ENCODE results near the gene KCNK3.

The KCNK3 gene

DNA sequence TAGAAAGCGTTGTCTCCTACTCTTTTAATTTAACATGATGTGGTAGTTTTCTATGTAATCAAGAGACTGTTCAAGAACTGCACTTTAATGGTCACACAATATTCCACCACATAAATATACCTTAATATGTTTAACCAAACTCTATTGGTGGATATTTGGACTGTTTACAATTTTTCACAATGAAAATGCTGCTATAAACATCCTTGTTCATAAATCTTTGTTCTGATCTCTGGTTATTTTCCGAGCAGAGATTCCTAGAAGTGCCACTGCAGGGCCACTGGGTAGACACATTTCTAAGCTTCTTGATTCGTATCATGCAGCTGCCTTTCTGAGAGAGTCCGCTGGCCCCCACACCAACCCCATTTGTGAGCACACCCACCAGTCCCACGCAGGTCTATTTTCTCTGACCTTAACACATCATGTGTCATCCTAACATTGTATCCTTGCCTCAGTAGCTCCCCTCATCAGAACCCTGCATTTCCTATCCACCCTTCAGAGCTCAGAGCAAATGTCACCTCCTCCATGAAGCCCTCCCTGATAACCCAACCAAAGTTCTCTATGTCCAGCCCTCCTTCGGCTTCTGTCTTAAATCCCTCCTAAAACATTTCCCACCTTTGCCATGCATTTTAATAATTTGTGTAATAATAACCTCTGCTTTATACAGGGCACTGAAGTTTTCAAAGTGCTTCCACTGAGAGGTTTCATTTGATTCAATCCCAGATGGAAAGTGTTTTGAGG, 26.6 kb downstream of the KCNK3 start:
- H3K4me3 ChIP-seq (ENCODE audit: low read depth, low read length) = no peak overlapping the region
- TF ChIP-seq, protein P1, sequence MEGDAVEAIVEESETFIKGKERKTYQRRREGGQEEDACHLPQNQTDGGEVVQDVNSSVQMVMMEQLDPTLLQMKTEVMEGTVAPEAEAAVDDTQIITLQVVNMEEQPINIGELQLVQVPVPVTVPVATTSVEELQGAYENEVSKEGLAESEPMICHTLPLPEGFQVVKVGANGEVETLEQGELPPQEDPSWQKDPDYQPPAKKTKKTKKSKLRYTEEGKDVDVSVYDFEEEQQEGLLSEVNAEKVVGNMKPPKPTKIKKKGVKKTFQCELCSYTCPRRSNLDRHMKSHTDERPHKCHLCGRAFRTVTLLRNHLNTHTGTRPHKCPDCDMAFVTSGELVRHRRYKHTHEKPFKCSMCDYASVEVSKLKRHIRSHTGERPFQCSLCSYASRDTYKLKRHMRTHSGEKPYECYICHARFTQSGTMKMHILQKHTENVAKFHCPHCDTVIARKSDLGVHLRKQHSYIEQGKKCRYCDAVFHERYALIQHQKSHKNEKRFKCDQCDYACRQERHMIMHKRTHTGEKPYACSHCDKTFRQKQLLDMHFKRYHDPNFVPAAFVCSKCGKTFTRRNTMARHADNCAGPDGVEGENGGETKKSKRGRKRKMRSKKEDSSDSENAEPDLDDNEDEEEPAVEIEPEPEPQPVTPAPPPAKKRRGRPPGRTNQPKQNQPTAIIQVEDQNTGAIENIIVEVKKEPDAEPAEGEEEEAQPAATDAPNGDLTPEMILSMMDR (IDR thresholded peaks at IDR 0.05; ENCODE audit: borderline replicate concordance, insufficient read depth, low read depth, low read length) = no peak

- no peak overlapping the region for H3K4me3 ChIP-seq (ENCODE audit: low read depth, low read length)
- TF ChIP-seq, protein P1 (IDR thresholded peaks at IDR 0.05; ENCODE audit: borderline replicate concordance, insufficient read depth, low read depth, low read length) = no peak
Measured at GRCh38 chr2:26720322-26721114, 28.0 kb downstream of the KCNK3 start.

GRCh38 chr2:26721115-26722032, 28.9 kb downstream of the KCNK3 start:
- TF ChIP-seq, protein P1 (IDR thresholded peaks at IDR 0.05; ENCODE audit: borderline replicate concordance, insufficient read depth, low read depth, low read length) = no peak
- no peak overlapping the region for H3K4me3 ChIP-seq (ENCODE audit: low read depth, low read length)

DNA sequence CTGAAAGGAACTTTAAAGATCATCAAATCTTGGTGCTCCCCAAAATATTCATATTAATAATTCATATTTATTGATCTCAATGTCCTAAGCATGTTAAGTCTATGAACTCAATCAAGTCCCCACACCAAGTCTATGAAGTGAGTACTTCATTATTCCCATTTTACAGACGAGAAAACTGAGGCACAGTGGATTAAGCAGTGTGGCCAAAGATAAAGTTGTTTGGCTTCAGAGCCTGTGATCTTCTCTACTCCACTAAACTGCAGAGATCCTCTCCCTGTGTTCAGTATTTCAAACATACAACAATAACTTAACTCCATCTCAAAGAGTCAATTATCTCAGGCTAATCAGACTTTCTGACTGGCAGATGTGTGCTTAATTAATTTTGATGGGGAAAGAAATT, 29.8 kb downstream of the KCNK3 start:
- TF ChIP-seq, protein P1 (IDR thresholded peaks at IDR 0.05; ENCODE audit: borderline replicate concordance, insufficient read depth, low read depth, low read length) = no peak
- H3K4me3 ChIP-seq (ENCODE audit: low read depth, low read length) = no peak overlapping the region

GRCh38 chr2:26722911-26723310, 30.4 kb downstream of the KCNK3 start:
- TF ChIP-seq, protein P1 (IDR thresholded peaks at IDR 0.05; ENCODE audit: borderline replicate concordance, insufficient read depth, low read depth, low read length) = no peak
- no peak overlapping the region for H3K4me3 ChIP-seq (ENCODE audit: low read depth, low read length)

- TF ChIP-seq, protein P1 (IDR thresholded peaks at IDR 0.05; ENCODE audit: borderline replicate concordance, insufficient read depth, low read depth, low read length) = no peak
- no peak overlapping the region for H3K4me3 ChIP-seq (ENCODE audit: low read depth, low read length)
Measured at GRCh38 chr2:26723475-26723874, 31.0 kb downstream of the KCNK3 start.

All from GM12875 (cell line).